Fibroblast of skin of right quadriceps (primary cell): ENCODE measurements around the gene SHC1.
A peak's percentile ranks its signal among the peaks of the same experiment; 100 is the strongest.
"Not testable (repeated sequence)": the region's sequence is repeated elsewhere in the genome, so short reads cannot be mapped to it uniquely, and the experiment has no call there.

Experiments
- DNase-seq: peaks from one replicate; pipeline ENCODE4 v3.0.0-alpha.2; 2013

The SHC1 gene

DNA sequence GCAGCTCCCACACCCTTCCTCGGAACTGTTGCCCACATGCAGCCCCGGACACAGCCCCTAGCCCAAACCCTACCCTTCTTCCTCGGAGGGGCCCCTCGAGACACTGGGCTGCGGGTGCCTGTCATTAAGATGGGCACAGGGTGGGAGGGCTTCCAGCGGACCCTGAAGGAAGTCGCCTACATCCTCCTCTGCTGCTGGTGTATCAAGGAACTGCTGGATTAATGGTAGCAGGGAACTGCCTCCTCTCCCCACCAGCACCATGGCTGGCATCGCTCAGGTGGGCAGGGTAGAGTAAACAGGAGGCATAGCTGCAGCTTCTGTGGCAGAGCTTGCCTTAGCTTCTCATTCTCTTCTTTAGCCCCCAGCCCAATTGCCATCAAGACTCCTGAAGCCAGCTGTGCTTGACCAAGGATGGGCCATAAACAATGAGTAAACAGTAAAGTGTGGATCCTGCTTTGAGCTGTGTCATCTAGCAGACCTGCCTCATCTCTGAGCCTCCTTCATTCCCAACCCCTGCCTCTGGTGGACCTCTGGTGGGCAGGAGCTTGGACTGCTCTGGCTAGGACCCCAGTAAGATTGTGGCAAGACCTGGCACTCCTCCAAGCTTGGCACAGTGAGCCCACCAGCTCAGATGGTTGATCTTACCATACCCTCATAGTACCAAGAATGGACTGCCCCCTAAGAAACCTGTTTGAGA is 23.2 kb upstream of the SHC1 start, which contains the start of gene LENEP:
Gene LENEP, plus strand, starts transcription at position 15 of the 697 bp plus-strand sequence. Its CDS starts 22 bp downstream, at position 37.
- DNase-seq, result no peak

DNA sequence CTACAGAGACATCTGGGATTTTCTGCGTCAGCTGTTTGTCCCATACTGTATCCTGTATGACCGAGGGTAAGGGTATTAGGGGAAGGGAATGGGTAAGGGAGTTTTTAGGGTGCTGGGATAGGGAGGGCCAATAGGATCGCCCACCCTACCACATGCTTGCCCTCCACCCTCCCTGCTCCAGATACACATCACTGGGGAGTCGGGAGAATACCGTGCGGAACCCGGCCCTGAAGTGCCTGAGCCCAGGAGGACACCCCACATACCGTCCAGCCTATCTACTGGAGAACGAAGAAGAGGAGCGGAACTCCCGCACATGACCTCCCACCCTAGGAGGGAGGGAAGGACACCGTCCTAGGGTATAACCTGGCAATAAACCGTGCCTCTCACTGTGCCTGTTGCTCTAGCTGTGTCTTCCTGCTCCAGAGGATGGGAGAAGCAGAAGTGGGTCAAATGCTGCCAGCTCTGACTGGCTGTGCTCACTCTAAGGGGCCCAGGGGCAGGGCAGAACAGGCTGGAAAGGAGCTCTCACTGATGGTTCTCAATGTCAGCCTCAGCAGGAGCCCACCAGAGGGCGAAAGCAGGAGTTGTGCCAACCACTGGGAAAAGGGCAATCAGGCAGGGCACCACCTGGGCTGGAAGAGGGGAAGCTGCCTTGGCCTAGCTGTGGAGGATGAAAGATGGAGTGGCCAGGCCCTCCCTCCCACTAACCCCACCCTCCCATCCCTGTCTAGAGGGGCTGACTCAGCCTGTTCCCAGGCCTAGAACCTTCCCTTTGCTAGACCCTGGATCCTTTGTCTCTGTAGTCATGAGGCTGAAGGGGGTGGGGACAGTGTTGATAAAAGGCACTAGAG is 22.4 kb upstream of the SHC1 start:
- peak; percentile 47 for DNase-seq

DNA sequence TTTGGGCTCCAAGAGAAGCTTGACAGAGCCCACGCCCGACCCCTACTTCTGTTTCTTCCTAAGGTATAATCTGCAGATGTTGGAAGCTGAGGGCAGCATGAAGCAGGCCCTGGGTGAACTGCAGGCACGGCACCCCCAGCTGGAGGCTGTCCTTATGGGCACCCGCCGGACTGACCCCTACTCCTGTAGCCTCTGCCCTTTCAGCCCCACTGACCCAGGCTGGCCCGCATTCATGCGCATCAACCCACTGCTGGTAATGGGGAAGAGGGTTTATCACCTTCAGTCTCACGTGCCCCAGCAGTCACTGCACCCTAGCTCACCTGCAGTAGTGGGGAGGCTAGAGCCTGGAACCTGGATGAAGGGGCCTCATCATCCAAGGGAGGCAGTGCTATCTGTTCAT is 19.7 kb upstream of the SHC1 start:
- DNase-seq, result no peak

DNA sequence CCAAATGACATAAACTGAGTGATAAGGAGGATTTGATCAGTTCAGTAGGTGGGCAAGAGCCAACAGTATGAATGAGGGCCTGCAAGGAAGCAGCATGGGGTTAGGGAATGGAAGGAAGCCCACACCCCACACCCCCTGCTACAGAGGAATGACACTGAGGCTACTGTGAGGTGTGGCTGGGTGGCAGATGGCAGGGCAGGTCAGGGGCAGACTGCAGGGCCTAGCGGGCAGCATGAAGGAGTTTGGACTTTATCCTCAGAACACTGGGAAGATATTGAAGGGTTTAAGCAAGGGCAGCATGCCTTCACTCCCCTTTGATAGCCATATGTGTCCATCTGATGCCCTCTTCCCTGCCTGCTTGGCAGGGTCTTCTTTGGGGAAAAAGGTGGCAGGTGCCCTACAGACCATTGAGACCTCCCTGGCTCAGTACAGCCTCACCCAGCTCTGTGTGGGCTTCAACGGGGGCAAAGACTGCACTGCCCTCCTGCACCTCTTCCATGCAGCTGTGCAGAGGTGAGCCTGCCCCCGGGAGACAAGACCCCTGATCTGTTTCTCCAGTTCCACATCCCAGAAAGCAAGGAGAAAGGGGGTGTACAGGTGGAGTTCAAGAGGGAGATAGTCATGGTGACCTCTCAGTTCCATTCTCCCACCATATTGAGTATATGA is 18.8 kb upstream of the SHC1 start:
- no peak for DNase-seq

DNA sequence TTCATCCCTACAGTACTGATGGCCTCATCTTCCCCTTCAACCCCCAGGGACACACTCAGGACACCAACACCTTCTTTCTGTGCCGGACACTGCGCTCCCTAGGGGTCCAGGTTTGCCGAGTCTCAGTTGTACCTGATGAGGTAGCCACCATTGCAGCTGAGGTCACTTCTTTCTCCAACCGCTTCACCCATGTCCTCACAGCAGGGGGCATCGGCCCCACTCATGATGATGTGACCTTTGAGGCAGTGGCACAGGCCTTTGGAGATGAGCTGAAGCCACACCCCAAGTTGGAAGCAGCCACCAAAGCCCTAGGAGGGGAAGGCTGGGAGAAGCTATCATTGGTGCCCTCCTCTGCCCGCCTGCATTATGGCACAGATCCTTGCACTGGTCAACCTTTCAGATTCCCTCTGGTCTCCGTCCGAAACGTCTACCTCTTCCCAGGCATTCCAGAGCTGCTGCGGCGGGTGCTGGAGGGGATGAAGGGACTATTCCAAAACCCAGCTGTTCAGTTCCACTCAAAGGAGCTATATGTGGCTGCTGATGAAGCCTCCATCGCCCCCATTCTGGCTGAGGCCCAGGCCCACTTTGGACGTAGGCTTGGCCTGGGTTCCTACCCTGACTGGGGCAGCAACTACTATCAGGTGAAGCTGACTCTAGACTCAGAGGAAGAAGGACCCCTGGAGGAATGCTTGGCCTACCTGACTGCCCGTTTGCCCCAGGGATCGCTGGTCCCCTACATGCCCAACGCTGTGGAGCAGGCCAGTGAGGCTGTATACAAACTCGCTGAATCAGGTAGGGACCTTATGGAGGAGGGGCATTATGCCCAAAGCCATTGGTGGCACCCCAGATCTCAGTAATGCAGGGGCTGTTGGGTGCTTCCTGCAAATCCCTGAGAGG is 17.8 kb upstream of the SHC1 start:
- no peak for DNase-seq

DNA sequence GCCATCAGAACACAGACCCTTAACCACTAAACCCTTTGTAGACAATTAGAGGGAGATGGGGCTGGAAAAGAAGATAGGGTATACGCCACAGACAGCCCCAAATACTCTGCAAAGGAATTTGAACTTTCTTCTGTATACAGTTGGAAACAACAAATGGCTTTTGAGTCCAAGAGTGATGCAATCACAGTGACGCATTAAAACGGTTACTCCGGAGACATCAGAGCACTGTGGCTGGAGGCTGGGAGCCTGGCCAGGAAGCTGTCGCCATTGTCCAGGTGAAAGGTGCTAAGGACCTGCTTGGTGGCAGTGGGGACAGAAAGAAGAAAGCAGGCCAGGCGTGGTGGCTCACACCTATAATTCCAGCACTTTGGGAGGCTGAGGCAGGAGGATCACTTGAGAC is 16.8 kb upstream of the SHC1 start:
- no peak for DNase-seq

DNA sequence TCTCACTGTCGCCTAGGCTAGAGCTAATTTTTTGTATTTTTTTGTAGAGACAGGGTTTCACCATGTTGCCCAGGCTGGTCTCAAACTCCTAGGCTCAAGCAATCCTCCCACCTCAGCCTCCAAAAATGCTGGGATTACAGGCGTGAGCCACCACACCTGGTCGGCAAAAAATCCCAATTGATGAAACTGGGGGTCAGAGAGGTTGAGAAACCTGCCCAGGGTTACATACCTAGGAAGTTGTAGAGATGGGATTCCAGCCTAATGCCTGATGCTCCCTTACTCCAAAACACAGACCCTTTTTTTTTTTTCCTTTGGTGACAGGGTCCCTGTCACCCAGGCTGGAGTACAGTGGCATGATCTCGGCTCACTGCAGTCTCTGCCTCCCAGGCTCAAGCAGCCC is 16.2 kb upstream of the SHC1 start:
- not testable (repeated sequence) for DNase-seq

DNA sequence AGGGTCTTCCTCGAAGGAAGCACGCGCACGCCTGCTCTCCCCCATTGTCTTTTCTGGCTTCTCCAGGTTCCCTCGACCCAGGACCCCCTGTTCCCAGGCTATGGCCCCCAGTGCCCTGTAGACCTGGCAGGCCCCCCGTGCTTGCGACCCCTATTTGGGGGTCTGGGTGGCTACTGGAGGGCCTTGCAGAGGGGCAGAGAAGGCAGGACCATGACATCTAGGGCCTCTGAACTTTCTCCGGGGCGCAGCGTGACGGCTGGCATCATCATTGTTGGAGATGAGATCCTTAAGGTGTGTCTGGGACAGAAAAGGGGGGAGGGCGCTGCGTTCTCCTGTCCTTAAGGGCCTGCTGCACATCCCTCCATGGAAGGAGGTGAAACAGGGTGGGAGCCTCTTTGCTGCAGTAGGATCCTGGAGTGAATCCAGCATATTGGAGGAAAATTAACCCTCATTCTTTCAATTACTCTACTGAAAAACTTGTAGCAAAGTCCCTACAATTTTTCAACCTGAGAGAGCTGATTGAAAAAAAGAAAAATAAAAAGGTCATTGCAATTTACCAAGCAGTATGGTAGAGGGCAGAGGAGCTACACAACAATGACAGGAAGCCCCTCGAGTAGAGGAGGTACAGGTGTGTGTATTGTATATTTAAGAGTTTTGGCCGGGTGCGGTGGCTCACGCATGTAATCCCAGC is 13.4 kb upstream of the SHC1 start:
- no peak for DNase-seq

DNA sequence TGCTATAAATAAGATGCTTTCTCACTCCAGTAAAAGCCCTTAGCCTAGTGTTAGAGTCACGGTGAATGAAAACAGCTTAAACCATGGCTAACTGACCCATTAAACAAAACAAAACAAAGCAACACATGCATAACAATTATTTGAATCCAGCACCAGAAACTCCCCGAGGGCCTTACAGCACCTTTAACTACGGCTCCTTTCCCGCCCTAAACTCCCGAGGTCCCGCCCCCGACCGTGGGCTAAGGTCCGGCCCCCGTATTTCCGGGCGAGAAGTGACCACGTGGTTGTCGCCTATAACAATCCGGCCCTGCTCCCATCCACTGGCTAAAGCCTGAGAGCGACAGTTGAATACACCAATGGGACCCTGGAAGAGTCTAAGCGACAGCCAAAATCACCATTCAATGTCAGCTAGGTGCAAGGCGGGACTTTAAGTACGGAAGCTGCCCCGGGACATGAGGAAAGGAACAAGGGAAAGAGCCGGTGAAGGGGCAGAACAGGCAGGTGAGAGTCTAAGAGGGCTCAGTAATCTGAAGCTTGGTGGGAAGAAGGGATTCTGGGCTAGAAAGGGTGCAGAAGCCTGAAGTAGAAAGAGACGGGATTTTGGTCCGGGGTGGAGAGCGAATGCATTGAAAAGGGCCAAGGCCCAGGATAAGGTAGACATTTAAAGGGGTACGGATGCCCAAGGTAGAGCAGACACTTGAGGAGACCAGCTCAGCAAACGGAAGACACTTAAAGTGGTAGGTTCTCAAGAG is 12.5 kb upstream of the SHC1 start, which contains the start of gene FLAD1:
Gene FLAD1, plus strand, starts transcription at position 448 of the 752 bp plus-strand sequence. CDS start 351 bp downstream, outside the sequence.
- DNase-seq, result peak; percentile 100

DNA sequence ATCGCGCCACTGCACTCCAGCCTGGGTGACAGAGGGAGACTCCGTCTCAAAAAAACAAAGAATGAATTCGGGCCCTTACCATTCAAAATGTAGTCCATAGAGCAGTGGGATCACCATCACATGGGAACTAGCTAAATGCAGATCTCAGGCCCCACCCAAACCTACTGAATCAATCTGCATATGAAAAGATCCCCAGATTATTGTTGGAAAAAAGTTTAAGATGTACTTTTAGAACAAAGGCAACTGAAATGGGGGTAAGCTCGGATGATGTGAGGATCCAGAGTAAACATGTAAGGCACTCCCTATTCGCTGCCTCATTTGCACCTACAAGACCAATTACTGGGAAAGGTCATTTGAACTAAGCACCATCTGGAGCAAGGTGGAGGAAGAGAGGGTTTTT is 11.8 kb upstream of the SHC1 start:
- DNase-seq, result no peak

DNA sequence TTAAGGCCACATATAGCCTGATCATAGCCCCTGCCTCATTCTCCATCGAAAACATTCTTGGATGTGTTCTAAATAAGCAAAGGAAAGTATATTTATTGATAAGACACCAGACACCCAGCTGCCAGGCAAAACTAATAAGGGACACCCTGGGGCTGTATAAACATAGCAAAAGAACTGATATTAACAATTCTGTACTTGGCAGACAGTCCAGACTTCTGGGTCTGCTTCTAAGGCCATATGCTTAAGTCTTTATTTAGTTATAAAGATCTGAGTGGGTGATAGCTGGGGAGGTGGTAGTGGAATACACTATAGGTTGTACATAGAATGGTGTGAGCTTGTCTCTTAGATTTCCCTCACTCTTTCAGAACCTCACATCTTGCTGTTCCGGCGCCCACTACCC is 7.8 kb upstream of the SHC1 start:
- no peak for DNase-seq

DNA sequence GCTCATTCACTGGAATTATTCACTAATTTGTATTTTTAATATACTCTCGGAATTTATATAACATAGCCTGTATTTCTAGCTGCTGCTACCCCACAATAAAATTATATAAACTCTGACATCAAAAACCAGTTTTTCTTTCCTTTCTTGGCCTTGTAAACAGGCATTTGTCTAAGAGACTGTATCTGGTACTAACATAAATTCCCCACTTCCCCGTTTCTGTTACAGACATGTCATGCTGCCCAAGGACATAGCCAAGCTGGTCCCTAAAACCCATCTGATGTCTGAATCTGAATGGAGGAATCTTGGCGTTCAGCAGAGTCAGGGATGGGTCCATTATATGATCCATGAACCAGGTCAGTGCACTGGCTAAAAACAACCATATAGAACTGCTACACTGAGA is 7.2 kb upstream of the SHC1 start:
- DNase-seq, result not testable (repeated sequence)

DNA sequence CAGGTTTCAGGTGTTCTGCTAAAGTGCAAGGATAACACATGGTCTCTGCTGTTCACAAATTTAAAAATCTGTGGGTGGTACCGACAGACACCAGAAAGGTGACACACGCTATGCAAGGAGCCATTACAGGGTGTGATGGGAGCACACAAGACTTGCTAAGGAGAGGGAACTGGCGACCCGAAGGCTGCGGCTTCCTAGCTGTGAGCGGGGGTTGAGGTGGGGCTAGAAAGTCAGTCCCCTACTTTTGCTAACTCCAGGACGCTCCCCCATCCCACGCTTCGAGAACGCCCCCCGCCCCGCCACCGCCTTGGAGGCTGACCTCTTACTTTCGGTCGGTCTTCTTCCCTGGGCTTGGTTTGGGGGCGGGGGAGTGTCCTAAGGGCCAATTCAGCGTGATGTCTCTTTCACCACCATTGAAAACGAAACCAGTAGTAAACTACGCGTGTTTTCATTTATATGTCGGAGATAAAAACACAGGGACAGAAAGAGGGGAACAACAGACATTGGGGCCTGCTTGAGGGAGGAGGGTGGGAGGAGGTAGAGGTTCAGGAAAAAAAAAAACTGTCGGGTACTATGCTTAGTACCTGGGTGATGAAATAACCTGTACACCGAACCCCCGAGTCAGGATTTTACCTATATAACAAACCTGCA is 5.0 kb upstream of the SHC1 start:
- DNase-seq, result peak; percentile 44

DNA sequence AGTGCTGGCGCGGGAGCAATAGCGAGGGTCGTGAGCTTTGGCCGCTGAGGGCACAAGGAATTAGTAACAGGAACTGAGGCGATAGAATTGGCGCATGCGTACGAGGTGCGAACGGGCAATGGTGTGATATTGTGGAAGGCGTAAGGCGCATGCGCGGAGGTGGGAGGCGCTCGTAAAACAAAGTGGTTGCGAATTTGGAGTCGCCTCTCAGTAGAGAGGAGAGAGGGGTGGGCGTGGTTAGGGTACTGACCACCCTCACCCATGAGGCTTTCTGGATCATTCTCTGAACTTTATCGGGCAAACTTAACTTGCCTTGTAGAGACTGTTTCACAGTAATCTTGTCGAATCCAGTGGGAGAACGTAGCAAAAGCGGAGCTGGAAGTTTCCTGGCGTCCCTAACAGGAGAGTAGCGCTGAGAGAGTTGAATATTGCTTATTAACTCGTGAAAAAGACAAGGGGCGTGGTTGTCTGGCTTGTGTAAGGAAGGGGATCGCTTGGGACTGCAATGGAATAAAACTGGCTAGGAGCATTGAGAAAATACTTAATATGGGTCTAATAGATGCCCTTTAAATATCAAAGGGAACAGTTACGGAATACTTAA is 4.4 kb upstream of the SHC1 start:
- DNase-seq, result peak; percentile 96

DNA sequence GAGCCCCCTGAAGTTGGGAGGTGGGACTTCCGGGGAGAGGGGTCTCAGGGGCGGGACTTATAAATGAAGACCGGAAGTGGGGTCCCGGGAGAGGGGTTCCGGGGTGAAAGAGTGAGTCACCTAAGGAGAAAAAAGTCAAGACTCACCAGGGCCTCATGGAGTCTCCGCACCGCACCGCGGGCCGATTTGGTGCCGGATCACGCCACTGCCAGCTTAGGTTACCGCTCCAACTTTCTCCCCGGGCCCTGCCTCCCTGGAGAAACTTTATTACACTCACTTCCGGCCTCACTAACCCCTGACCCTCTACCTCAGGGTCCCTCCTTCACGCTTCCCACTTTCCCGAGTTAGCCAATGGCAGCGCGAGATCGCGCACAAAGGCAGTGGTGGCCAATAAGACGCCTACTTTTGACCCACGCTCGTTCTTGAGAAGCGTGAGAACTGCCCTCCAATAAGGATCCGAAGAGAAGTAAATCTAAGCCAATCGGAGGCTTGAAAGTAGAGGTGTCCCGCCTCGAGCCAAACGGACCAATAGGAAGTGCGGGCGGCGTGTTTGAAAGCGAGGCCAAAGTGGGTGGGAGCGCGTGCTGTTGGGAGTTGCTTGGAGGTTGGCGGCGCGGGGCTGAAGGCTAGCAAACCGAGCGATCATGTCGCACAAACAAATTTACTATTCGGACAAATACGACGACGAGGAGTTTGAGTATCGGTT is 3.7 kb upstream of the SHC1 start, which contains the start of gene CKS1B:
Gene CKS1B, plus strand, starts transcription at position 580 of the 706 bp plus-strand sequence. Its CDS starts 65 bp downstream, at position 645.
- peak; percentile 100 for DNase-seq

DNA sequence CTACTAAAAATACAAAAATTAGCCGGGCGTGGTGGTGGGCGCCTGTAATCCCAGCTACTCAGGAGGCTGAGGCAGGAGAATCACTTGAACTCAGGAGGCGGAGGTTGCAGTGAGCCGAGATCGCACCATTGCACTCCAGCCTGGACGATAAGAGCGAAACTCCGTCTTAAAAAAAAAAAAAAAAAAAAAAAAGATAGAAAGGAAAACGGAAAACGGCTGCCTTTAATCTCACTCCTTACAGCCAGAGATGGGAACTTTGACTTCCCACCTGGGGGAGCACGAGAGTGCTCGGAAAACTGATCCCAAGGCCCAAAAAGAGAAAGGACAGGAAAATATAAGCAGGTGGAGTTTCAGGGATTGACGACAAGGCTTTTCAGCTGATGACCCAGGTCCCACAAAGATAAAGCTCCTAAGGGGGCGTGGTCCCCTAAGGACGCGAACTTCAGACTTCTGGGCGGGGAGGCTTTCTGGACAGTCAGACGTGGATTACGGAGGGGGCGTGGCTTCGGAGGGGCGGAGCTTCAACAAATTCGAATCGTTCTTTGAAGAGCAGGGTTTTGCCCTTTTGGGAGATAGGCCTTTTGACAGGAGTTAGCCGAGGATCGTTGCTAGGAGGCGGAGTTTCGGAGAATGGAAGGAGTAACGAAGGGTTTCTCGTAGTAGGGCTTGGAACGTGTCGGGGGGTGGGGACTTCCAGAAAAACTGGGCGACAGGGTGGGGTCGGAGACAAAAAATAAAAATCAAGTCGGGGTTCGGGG is 3.0 kb upstream of the SHC1 start:
- DNase-seq, result peak; percentile 98

DNA sequence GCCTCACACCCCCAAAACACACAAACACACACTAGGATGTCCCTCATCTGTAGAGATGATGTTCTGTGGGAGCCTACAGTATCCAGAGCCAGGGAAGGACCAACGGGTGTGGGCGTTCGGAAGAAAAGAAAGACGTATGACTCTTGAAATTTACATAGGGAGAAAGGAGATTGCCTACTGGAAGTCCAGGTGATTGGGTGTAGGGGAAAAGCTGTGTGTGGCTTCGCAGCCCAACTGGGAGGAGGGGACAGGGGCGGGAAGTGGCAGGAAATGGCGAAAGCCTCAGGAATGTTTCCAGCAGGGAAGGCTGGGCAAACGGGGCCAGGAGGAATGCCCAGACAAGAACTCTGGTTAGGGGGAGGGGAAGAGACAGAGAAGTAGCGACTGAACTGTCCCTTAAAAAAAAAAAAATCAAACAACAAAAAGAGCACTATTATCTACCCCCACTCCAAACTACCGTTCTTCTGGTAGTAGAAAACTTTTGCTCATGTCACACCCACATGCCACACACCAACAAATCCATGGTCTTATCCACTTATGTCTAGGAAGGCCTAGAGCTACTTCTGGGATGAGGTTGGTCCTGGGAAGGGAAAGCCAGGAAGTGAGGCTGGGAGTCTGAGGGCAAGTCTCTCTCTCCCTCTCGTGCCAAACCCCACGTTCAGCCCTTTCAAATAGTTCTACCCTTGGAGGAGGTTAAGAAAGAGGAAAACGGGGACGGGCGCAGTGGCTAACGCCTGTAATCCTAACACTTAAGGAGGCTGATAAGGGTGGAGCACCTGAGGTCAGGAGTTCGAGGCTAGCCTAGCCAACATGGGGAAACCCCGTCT is 2.2 kb upstream of the SHC1 start:
- DNase-seq, result peak; percentile 99

DNA sequence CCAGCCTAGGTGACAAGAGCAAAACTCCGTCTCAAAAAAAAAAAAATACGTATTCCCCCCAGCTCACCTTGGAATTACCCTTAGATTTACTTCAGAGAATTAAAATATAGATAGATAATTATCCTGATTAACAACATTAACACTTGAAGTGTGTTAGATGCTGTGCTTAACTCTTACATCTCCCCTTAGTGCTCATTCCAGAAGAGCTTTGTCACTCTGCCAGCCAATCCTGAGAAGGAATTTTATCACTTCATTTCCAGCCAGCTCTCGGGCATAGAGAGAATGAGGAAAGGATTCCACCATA is 1.6 kb upstream of the SHC1 start:
- DNase-seq, result no peak
